Activated CD4-positive, alpha-beta T cell treated with anti-CD3 and anti-CD28 coated beads, Interleukin-2, amount 50 U/mL, for 4 hours (primary cell): ENCODE results near the gene TDP1.
A peak's percentile ranks its signal among the peaks of the same experiment; 100 is the strongest.
"Not testable (repeated sequence)": the region's sequence is repeated elsewhere in the genome, so short reads cannot be mapped to it uniquely, and the experiment has no call there.

Experiments
- DNase-seq, 2 experiments: peaks; one replicate each; pipeline ENCODE4 v3.0.0-alpha.2; 2020

Gene TDP1

GRCh38 chr14:90054803-90055202 lies 99.1 kb downstream of the TDP1 start:
- no peak for DNase-seq

- DNase-seq = no peak
Measured at GRCh38 chr14:90056826-90057225, 101.1 kb downstream of the TDP1 start.

GRCh38 chr14:90058876-90059458 lies 103.2 kb downstream of the TDP1 start:
- DNase-seq = no peak

- peak; percentile 29 to 35 for DNase-seq
Measured at GRCh38 chr14:90060312-90060964, 104.7 kb downstream of the TDP1 start.

- DNase-seq = no peak
Measured at GRCh38 chr14:90060965-90061684, 105.4 kb downstream of the TDP1 start.

- DNase-seq = no peak
Measured at GRCh38 chr14:90061685-90062126, 106.0 kb downstream of the TDP1 start, which contains the start of gene KCNK13. KCNK13 (plus strand) TSS chr14:90061994; CDS start chr14:90062206, 212 bp downstream.

- no peak for DNase-seq
Measured at GRCh38 chr14:90062127-90062794, 106.5 kb downstream of the TDP1 start.

- DNase-seq = no peak
Measured at GRCh38 chr14:90062822-90063539, 107.3 kb downstream of the TDP1 start.

- no peak for DNase-seq
Measured at GRCh38 chr14:90072350-90072749, 116.6 kb downstream of the TDP1 start.

- no peak for DNase-seq
Measured at GRCh38 chr14:90079576-90079975, 123.8 kb downstream of the TDP1 start.

- DNase-seq = no peak
Measured at GRCh38 chr14:90087433-90087832, 131.7 kb downstream of the TDP1 start.

- no peak for DNase-seq
Measured at GRCh38 chr14:90088176-90088575, 132.4 kb downstream of the TDP1 start.

- DNase-seq = not testable (repeated sequence)
Measured at GRCh38 chr14:90089486-90089885, 133.8 kb downstream of the TDP1 start.

GRCh38 chr14:90091393-90091792 lies 135.7 kb downstream of the TDP1 start:
- DNase-seq = no peak

- no peak for DNase-seq
Measured at GRCh38 chr14:90093942-90094595, 138.3 kb downstream of the TDP1 start.
